ENCODE measurements around the gene FAM174B.

GRCh38 chr15:92579931-92580470 is 75.6 kb downstream of the FAM174B start:
- no peak for TF ChIP-seq CTCF (IDR thresholded peaks at IDR 0.05; ENCODE audit: low read length)
- no peak for TF ChIP-seq EZH2 (optimal IDR thresholded peaks at IDR 0.05; ENCODE audit: low read depth, low read length)

All from MM.1S (cell line).